NT2/D1 (cell line): ENCODE data around the gene TNN.

ENCODE experiments used
- DNase-seq: peaks from one replicate; pipeline ENCODE4 v3.0.0-alpha.2; 2011; ENCODE audit warnings: low read depth, low spot score
- H3K27me3 ChIP-seq: 2 replicates; pipeline ENCODE4 v1.6.0; 2011; ENCODE audit warnings: mild to moderate bottlenecking; ENCODE audit not compliant: insufficient read length, insufficient read depth
- H3K36me3 ChIP-seq: 2 replicates; pipeline ENCODE4 v1.6.1; 2011; ENCODE audit warnings: mild to moderate bottlenecking, low read length, mixed read lengths; ENCODE audit not compliant: insufficient read depth, insufficient read length
- H3K4me1 ChIP-seq: 2 replicates; pipeline ENCODE4 v1.5.1; 2011; ENCODE audit not compliant: insufficient read depth, insufficient read length
- H3K4me3 ChIP-seq: 2 replicates; pipeline ENCODE4 v1.5.1; 2011; ENCODE audit warnings: low read depth; ENCODE audit not compliant: insufficient read length
- H3K9ac ChIP-seq: 2 replicates; pipeline ENCODE4 v1.6.0; 2011; ENCODE audit warnings: low read depth; ENCODE audit not compliant: insufficient read length
- H3K9me3 ChIP-seq: 2 replicates; pipeline ENCODE4 v1.5.1; 2011; ENCODE audit warnings: mild to moderate bottlenecking, low read length; ENCODE audit not compliant: insufficient read depth
- SUZ12 ChIP-seq: IDR thresholded peaks from 2 replicates; pipeline ENCODE4 v1.6.1; 2011; ENCODE audit not compliant: insufficient read length, insufficient read depth; ENCODE audit errors: extremely low read depth
- YY1 ChIP-seq: IDR thresholded peaks from 2 replicates; pipeline ENCODE4 v1.6.1; 2011; ENCODE audit not compliant: insufficient read length, insufficient read depth
- ZNF274 ChIP-seq: IDR thresholded peaks from 2 replicates; pipeline ENCODE4 v1.6.1; 2011; ENCODE audit warnings: mild to moderate bottlenecking, low read depth, low read length

TNN gene

GRCh38 chr1:175073061-175073460, 5.4 kb downstream of the TNN start:
- Histone ChIP-seq H3K27me3 (no peaks in the 10 kb centered on the region), H3K9me3 (no peaks in the 10 kb centered on the region), H3K36me3 (no peaks in the 10 kb centered on the region), H3K9ac (no peak overlapping the region), H3K4me3 (no peak overlapping the region), H3K4me1 (peaks cover 9% of the 10 kb centered on the region)
- TF ChIP-seq YY1 (no peak), ZNF274 (no peak), SUZ12 (no peak)
- DNase-seq: no peak

GRCh38 chr1:175073633-175074032, 6.0 kb downstream of the TNN start:
- no peaks in the 10 kb centered on the region for H3K36me3 ChIP-seq
- H3K9me3 ChIP-seq: no peaks in the 10 kb centered on the region
- TF ChIP-seq SUZ12 (no peak), ZNF274 (no peak), YY1 (no peak)
- no peaks in the 10 kb centered on the region for H3K27me3 ChIP-seq
- H3K4me3 ChIP-seq: no peak overlapping the region
- DNase-seq: peak; percentile 50
- H3K4me1 ChIP-seq: peaks cover 9% of the 10 kb centered on the region
- H3K9ac ChIP-seq: no peak overlapping the region

GRCh38 chr1:175075572-175076568, 8.2 kb downstream of the TNN start:
- Histone ChIP-seq H3K4me3 (no peak overlapping the region), H3K4me1 (peaks cover 9% of the 10 kb centered on the region), H3K9me3 (no peaks in the 10 kb centered on the region), H3K36me3 (no peaks in the 10 kb centered on the region), H3K9ac (no peak overlapping the region), H3K27me3 (no peaks in the 10 kb centered on the region)
- no peak for DNase-seq
- TF ChIP-seq YY1: no peak
- no peak for TF ChIP-seq ZNF274
- no peak for TF ChIP-seq SUZ12

- H3K9ac ChIP-seq: no peak overlapping the region
- TF ChIP-seq YY1 (no peak), ZNF274 (no peak), SUZ12 (no peak)
Observed at GRCh38 chr1:175077356-175078030, 9.9 kb downstream of the TNN start.

GRCh38 chr1:175078629-175079028, 11.0 kb downstream of the TNN start:
- no peaks in the 10 kb centered on the region for H3K9me3 ChIP-seq
- no peak for DNase-seq
- H3K9ac ChIP-seq: no peak overlapping the region
- H3K27me3 ChIP-seq: no peaks in the 10 kb centered on the region
- no peak overlapping the region for H3K4me3 ChIP-seq
- H3K36me3 ChIP-seq: no peaks in the 10 kb centered on the region
- no peak for TF ChIP-seq ZNF274
- no peak for TF ChIP-seq YY1
- no peak for TF ChIP-seq SUZ12
- H3K4me1 ChIP-seq: peaks cover 6% of the 10 kb centered on the region

More at GRCh38 chr1:175077356-175078030, 9.9 kb downstream of the TNN start:
- Histone ChIP-seq H3K9me3 (no peaks in the 10 kb centered on the region), H3K4me1 (peaks cover 9% of the 10 kb centered on the region), H3K36me3 (no peaks in the 10 kb centered on the region), H3K4me3 (no peak overlapping the region), H3K27me3 (no peaks in the 10 kb centered on the region)
- no peak for DNase-seq

GRCh38 chr1:175079338-175079737, 11.7 kb downstream of the TNN start:
- no peaks in the 10 kb centered on the region for H3K9me3 ChIP-seq
- no peak for DNase-seq
- TF ChIP-seq ZNF274 (no peak), SUZ12 (no peak), YY1 (no peak)
- no peak overlapping the region for H3K4me3 ChIP-seq
- no peak overlapping the region for H3K9ac ChIP-seq
- H3K36me3 ChIP-seq: no peaks in the 10 kb centered on the region
- peaks cover 4% of the 10 kb centered on the region for H3K4me1 ChIP-seq
- no peaks in the 10 kb centered on the region for H3K27me3 ChIP-seq

GRCh38 chr1:175080030-175080429, 12.4 kb downstream of the TNN start:
- Histone ChIP-seq H3K27me3 (no peaks in the 10 kb centered on the region), H3K4me1 (peaks cover 4% of the 10 kb centered on the region)

More at GRCh38 chr1:175080030-175080429, 12.4 kb downstream of the TNN start:
- H3K9me3 ChIP-seq: no peaks in the 10 kb centered on the region
- TF ChIP-seq SUZ12 (no peak), ZNF274 (no peak)
- H3K4me3 ChIP-seq: no peak overlapping the region
- no peak overlapping the region for H3K9ac ChIP-seq
- H3K36me3 ChIP-seq: no peaks in the 10 kb centered on the region
- no peak for DNase-seq
